SJSA1 (cell line): Measurements from ENCODE around the gene RYR2. TPM values are rescaled to one million over a fixed set of nuclear protein-coding genes. Genes with fewer than 3 reads are reported as not detected.

Experiments used
- DNase-seq, 2 experiments: peaks; one replicate each; pipeline ENCODE4 v3.0.0-alpha.2; 2015 to 2020; ENCODE audit warnings: low spot score in 2 of 2, low read depth in 1 of 2
- H3K27ac ChIP-seq: fragments of 250-450 bp; sonication (Bioruptor Pico); 2 replicates; pipeline ENCODE4 v1.5.1; 2020; ENCODE audit warnings: mild to moderate bottlenecking, moderate library complexity
- H3K27me3 ChIP-seq: fragments of 250-450 bp; sonication (Bioruptor Pico); replicated peaks from 2 replicates; pipeline ENCODE4 v1.5.1; 2020; ENCODE audit warnings: mild to moderate bottlenecking, moderate library complexity
- H3K36me3 ChIP-seq: fragments of 250-450 bp; sonication (Bioruptor Pico); 2 replicates; pipeline ENCODE4 v1.5.1; 2020; ENCODE audit warnings: mild to moderate bottlenecking
- H3K4me1 ChIP-seq: fragments of 250-450 bp; sonication (Bioruptor Pico); replicated peaks from 2 replicates; pipeline ENCODE4 v1.6.1; 2021; ENCODE audit warnings: mild to moderate bottlenecking
- H3K4me3 ChIP-seq: fragments of 250-450 bp; sonication (Bioruptor Pico); 2 replicates; pipeline ENCODE4 v1.5.1; 2020; ENCODE audit warnings: mild to moderate bottlenecking
- H3K9me3 ChIP-seq: fragments of 250-450 bp; sonication (Bioruptor Pico); replicated peaks from 2 replicates; pipeline ENCODE4 v1.5.1; 2020; ENCODE audit warnings: mild to moderate bottlenecking
- total RNA-seq: library from RNA; depleted of rRNA; stranded (reverse); fragments of >200 nt; shearing (Covaris generic); gene quantifications from 2 replicates; pipeline ENCODE4 v1.2.3, GENCODE V29; 2014; rRNA removed

The RYR2 gene
- not detected in 2 replicates for total RNA-seq

GRCh38 chr1:237041795-237042525 lies at the start of gene RYR2:
RYR2 (plus strand) TSS chr1:237042184; CDS start chr1:237042522, 338 bp downstream.
- Histone ChIP-seq H3K27me3 (peaks cover 35% of the 10 kb centered on the region), H3K4me1 (no peaks in the 10 kb centered on the region), H3K4me3 (no peak within 1 kb of the TSS), H3K9me3 (no peaks in the 10 kb centered on the region), H3K27ac (no peak within 1 kb of the TSS), H3K36me3 (no peaks in the 10 kb centered on the region)
- no peak for DNase-seq

- Histone ChIP-seq H3K27me3 (no peaks in the 10 kb centered on the region), H3K9me3 (no peaks in the 10 kb centered on the region; the same call in 1 of the 2 replicates)
- DNase-seq: no peak
These were observed 49.5 kb upstream of the RYR2 start for GRCh38 chr1:236992449-236992848.

GRCh38 chr1:236994450-236994849 lies 47.5 kb upstream of the RYR2 start:
- Histone ChIP-seq H3K27ac (no peak overlapping the region), H3K27me3 (no peaks in the 10 kb centered on the region), H3K4me3 (no peak overlapping the region), H3K9me3 (no peaks in the 10 kb centered on the region; the same call in 1 of the 2 replicates), H3K36me3 (no peaks in the 10 kb centered on the region), H3K4me1 (no peaks in the 10 kb centered on the region)
- no peak for DNase-seq

More at GRCh38 chr1:236992449-236992848, 49.5 kb upstream of the RYR2 start:
- H3K4me3 ChIP-seq: no peak overlapping the region
- no peaks in the 10 kb centered on the region for H3K4me1 ChIP-seq
- no peak overlapping the region for H3K27ac ChIP-seq
- H3K36me3 ChIP-seq: no peaks in the 10 kb centered on the region

GRCh38 chr1:236997361-236997760 lies 44.6 kb upstream of the RYR2 start:
- DNase-seq: no peak
- no peak overlapping the region for H3K4me3 ChIP-seq
- H3K36me3 ChIP-seq: no peaks in the 10 kb centered on the region
- no peak overlapping the region for H3K27ac ChIP-seq
- H3K9me3 ChIP-seq: no peaks in the 10 kb centered on the region
- no peaks in the 10 kb centered on the region for H3K27me3 ChIP-seq
- H3K4me1 ChIP-seq: no peaks in the 10 kb centered on the region

- H3K9me3 ChIP-seq: no peaks in the 10 kb centered on the region
- no peak overlapping the region for H3K4me3 ChIP-seq
- no peak for DNase-seq
- no peak overlapping the region for H3K27ac ChIP-seq
- H3K27me3 ChIP-seq: no peaks in the 10 kb centered on the region
- no peaks in the 10 kb centered on the region for H3K36me3 ChIP-seq
- no peaks in the 10 kb centered on the region for H3K4me1 ChIP-seq
These were observed 44.1 kb upstream of the RYR2 start for GRCh38 chr1:236997882-236998281.

GRCh38 chr1:236998546-236998945 lies 43.4 kb upstream of the RYR2 start:
- Histone ChIP-seq H3K4me3 (no peak overlapping the region), H3K36me3 (no peaks in the 10 kb centered on the region), H3K27me3 (no peaks in the 10 kb centered on the region), H3K4me1 (no peaks in the 10 kb centered on the region), H3K27ac (no peak overlapping the region), H3K9me3 (no peaks in the 10 kb centered on the region)
- no peak for DNase-seq

GRCh38 chr1:237000191-237000590 lies 41.8 kb upstream of the RYR2 start:
- Histone ChIP-seq H3K9me3 (no peaks in the 10 kb centered on the region), H3K4me3 (no peak overlapping the region), H3K4me1 (no peaks in the 10 kb centered on the region), H3K27me3 (no peaks in the 10 kb centered on the region), H3K27ac (no peak overlapping the region), H3K36me3 (no peaks in the 10 kb centered on the region)
- no peak for DNase-seq

- H3K27me3 ChIP-seq: no peaks in the 10 kb centered on the region
- H3K36me3 ChIP-seq: no peaks in the 10 kb centered on the region
- H3K27ac ChIP-seq: no peak overlapping the region
- DNase-seq: no peak
- no peak overlapping the region for H3K4me3 ChIP-seq
- no peaks in the 10 kb centered on the region for H3K9me3 ChIP-seq
- no peaks in the 10 kb centered on the region for H3K4me1 ChIP-seq
These were observed 38.5 kb upstream of the RYR2 start for GRCh38 chr1:237003516-237003915.

- Histone ChIP-seq H3K27me3 (no peaks in the 10 kb centered on the region), H3K27ac (no peak within 1 kb of the TSS), H3K4me3 (no peak within 1 kb of the TSS), H3K36me3 (no peaks in the 10 kb centered on the region), H3K9me3 (no peaks in the 10 kb centered on the region), H3K4me1 (no peaks in the 10 kb centered on the region)
- no peak for DNase-seq
These were observed 37.9 kb upstream of the RYR2 start, which contains the start of gene MT1HL1 for GRCh38 chr1:237004116-237004515. MT1HL1 (minus strand) TSS chr1:237004441; CDS start chr1:237004372, 69 bp downstream.

- Histone ChIP-seq H3K36me3 (no peaks in the 10 kb centered on the region), H3K27me3 (no peaks in the 10 kb centered on the region), H3K9me3 (no peaks in the 10 kb centered on the region), H3K27ac (no peak overlapping the region), H3K4me1 (no peaks in the 10 kb centered on the region), H3K4me3 (no peak overlapping the region)
- DNase-seq: no peak
These were observed 36.3 kb upstream of the RYR2 start for GRCh38 chr1:237005674-237006073.

- Histone ChIP-seq H3K27ac (no peak overlapping the region), H3K4me3 (no peak overlapping the region), H3K9me3 (no peaks in the 10 kb centered on the region), H3K36me3 (no peaks in the 10 kb centered on the region), H3K27me3 (no peaks in the 10 kb centered on the region), H3K4me1 (no peaks in the 10 kb centered on the region)
- DNase-seq: no peak
These were observed 34.7 kb upstream of the RYR2 start for GRCh38 chr1:237007147-237007881.

GRCh38 chr1:237009611-237010010 lies 32.4 kb upstream of the RYR2 start:
- no peak overlapping the region for H3K4me3 ChIP-seq
- H3K27me3 ChIP-seq: no peaks in the 10 kb centered on the region
- no peaks in the 10 kb centered on the region for H3K36me3 ChIP-seq
- no peaks in the 10 kb centered on the region for H3K4me1 ChIP-seq
- no peak for DNase-seq
- no peak overlapping the region for H3K27ac ChIP-seq
- no peaks in the 10 kb centered on the region for H3K9me3 ChIP-seq

GRCh38 chr1:237011432-237011831 lies 30.6 kb upstream of the RYR2 start:
- DNase-seq: no peak
- Histone ChIP-seq H3K27ac (no peak overlapping the region), H3K4me3 (no peak overlapping the region), H3K4me1 (no peaks in the 10 kb centered on the region), H3K36me3 (no peaks in the 10 kb centered on the region), H3K9me3 (no peaks in the 10 kb centered on the region), H3K27me3 (no peaks in the 10 kb centered on the region)

GRCh38 chr1:237012361-237012760 lies 29.6 kb upstream of the RYR2 start:
- Histone ChIP-seq H3K27ac (no peak overlapping the region), H3K4me1 (no peaks in the 10 kb centered on the region), H3K9me3 (no peaks in the 10 kb centered on the region), H3K27me3 (no peaks in the 10 kb centered on the region), H3K4me3 (no peak overlapping the region), H3K36me3 (no peaks in the 10 kb centered on the region)
- no peak for DNase-seq
